OCI-LY1 (cell line): ENCODE measurements around the gene DPH2.

Experiments used
- H2AFZ ChIP-seq: fragments of 200-600 bp; sonication (generic), shearing (Covaris generic); 2 replicates; pipeline ENCODE4 v1.6.0; 2014; ENCODE audit warnings: antibody characterized with exemption, mild to moderate bottlenecking, low read length
- H3F3A ChIP-seq: fragments of 200-600 bp; sonication (generic), shearing (Covaris generic); 2 replicates; pipeline ENCODE4 v1.6.0; 2014; ENCODE audit warnings: mild to moderate bottlenecking, antibody characterized with exemption, low read length, moderate library complexity; ENCODE audit not compliant: insufficient read depth
- H3K27ac ChIP-seq: fragments of 200-600 bp; sonication (generic); 2 replicates; pipeline ENCODE4 v1.5.1; 2014; ENCODE audit warnings: low read length, mixed run types, mild to moderate bottlenecking, low read depth; ENCODE audit not compliant: poor library complexity, severe bottlenecking
- H3K27me3 ChIP-seq: fragments of 200-600 bp; sonication (generic); 2 replicates; pipeline ENCODE4 v1.6.0; 2014; ENCODE audit warnings: antibody characterized with exemption, mild to moderate bottlenecking, low read length, moderate library complexity; ENCODE audit not compliant: insufficient read depth
- H3K36me3 ChIP-seq: fragments of 200-600 bp; sonication (generic); 2 replicates; pipeline ENCODE4 v1.6.1; 2014; ENCODE audit warnings: mild to moderate bottlenecking, antibody characterized with exemption, low read length, moderate library complexity, mixed read lengths; ENCODE audit not compliant: insufficient read depth
- H3K4me1 ChIP-seq: fragments of 200-600 bp; sonication (generic); 2 replicates; pipeline ENCODE4 v1.5.1; 2014; ENCODE audit warnings: mild to moderate bottlenecking, low read length, moderate library complexity; ENCODE audit not compliant: insufficient read depth, severe bottlenecking
- H3K4me2 ChIP-seq: fragments of 200-600 bp; sonication (generic), shearing (Covaris generic); 2 replicates; pipeline ENCODE4 v1.6.1; 2014; ENCODE audit warnings: low read length
- H3K4me3 ChIP-seq: fragments of 200-600 bp; sonication (generic); 2 replicates; pipeline ENCODE4 v1.5.1; 2014; ENCODE audit warnings: low read length, low read depth, mild to moderate bottlenecking, mixed read lengths; ENCODE audit not compliant: poor library complexity, severe bottlenecking
- H3K79me2 ChIP-seq: fragments of 200-600 bp; shearing (Covaris generic); 2 replicates; pipeline ENCODE4 v1.6.1; 2016; ENCODE audit warnings: mixed run types, low read length, mixed read lengths; ENCODE audit not compliant: insufficient read depth
- H3K9ac ChIP-seq: fragments of 200-600 bp; sonication (generic), shearing (Covaris generic); 2 replicates; pipeline ENCODE4 v1.6.1; 2014; ENCODE audit warnings: mild to moderate bottlenecking, low read length, mixed read lengths
- H3K9me2 ChIP-seq: fragments of 200-600 bp; sonication (generic), shearing (Covaris generic); 2 replicates; pipeline ENCODE4 v1.6.1; 2014; ENCODE audit warnings: low read depth, mild to moderate bottlenecking, low read length, mixed read lengths
- H3K9me3 ChIP-seq: fragments of 200-600 bp; shearing (Covaris generic); 2 replicates; pipeline ENCODE4 v1.6.1; 2014; ENCODE audit warnings: low read length, mixed read lengths
- H4K20me1 ChIP-seq: fragments of 200-600 bp; sonication (generic), shearing (Covaris generic); 2 replicates; pipeline ENCODE4 v1.6.0; 2016; ENCODE audit warnings: mild to moderate bottlenecking, low read length; ENCODE audit not compliant: insufficient read depth
- EZH2 ChIP-seq: fragments of 200-600 bp; sonication (generic), shearing (Covaris generic); IDR thresholded peaks from 2 replicates; pipeline ENCODE4 v1.8.0; 2017; ENCODE audit warnings: borderline replicate concordance, mixed run types, mild to moderate bottlenecking, antibody characterized with exemption, low read length, moderate library complexity, mixed read lengths
- TF ChIP-seq, protein P1 (sequence below): fragments of 200-600 bp; sonication (generic), shearing (Covaris generic); IDR thresholded peaks from 2 replicates; pipeline ENCODE4 v1.5.1; 2017; ENCODE audit warnings: mild to moderate bottlenecking, antibody characterized with exemption, low read length, moderate library complexity, mixed read lengths

The DPH2 gene

DNA sequence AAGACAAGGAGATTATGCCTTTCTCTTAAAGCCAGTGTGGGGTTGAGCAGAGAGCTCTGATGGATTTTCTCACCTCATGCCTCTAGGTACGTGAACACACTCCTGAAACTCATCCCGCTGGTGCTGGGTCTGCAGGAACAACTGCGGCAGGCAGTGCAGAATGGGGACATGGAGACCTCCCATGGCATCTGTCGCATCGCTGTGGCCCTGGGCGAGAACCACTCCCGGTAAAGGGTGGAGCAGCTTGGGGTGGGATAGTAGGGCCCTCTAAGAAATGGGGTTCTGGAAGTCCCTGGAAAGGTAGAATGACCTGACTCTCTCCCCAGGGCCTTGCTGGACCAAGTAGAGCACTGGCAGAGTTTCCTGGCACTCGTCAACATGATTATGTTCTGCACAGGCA, 13.6 kb upstream of the DPH2 start:
- no peak overlapping the region for H3K9ac ChIP-seq

GRCh38 chr1:43957407-43958040, 12.3 kb upstream of the DPH2 start:
- Histone ChIP-seq H3K9me3 (no peaks in the 10 kb centered on the region), H3K9ac (no peak overlapping the region), H3K36me3 (peaks cover 40% of the 10 kb centered on the region; the same call in 1 of the 2 replicates), H3K79me2 (no peaks in the 10 kb centered on the region), H3K4me1 (no peaks in the 10 kb centered on the region), H3K9me2 (no peaks in the 10 kb centered on the region), H3K4me2 (no peak overlapping the region), H2AFZ (no peak overlapping the region), H3F3A (no peaks in the 10 kb centered on the region), H3K4me3 (no peak overlapping the region), H3K27me3 (no peaks in the 10 kb centered on the region), H4K20me1 (no peaks in the 10 kb centered on the region), H3K27ac (no peak overlapping the region)
- no peak for TF ChIP-seq EZH2
- TF ChIP-seq, protein P1, sequence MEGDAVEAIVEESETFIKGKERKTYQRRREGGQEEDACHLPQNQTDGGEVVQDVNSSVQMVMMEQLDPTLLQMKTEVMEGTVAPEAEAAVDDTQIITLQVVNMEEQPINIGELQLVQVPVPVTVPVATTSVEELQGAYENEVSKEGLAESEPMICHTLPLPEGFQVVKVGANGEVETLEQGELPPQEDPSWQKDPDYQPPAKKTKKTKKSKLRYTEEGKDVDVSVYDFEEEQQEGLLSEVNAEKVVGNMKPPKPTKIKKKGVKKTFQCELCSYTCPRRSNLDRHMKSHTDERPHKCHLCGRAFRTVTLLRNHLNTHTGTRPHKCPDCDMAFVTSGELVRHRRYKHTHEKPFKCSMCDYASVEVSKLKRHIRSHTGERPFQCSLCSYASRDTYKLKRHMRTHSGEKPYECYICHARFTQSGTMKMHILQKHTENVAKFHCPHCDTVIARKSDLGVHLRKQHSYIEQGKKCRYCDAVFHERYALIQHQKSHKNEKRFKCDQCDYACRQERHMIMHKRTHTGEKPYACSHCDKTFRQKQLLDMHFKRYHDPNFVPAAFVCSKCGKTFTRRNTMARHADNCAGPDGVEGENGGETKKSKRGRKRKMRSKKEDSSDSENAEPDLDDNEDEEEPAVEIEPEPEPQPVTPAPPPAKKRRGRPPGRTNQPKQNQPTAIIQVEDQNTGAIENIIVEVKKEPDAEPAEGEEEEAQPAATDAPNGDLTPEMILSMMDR, result no peak

More for the DNA sequence above, 13.6 kb upstream of the DPH2 start:
- Histone ChIP-seq H3K27ac (no peak overlapping the region), H2AFZ (no peak overlapping the region), H3K4me3 (no peak overlapping the region), H3K4me1 (no peaks in the 10 kb centered on the region), H3K4me2 (no peak overlapping the region), H3K36me3 (peaks cover 34% of the 10 kb centered on the region; the same call in 1 of the 2 replicates), H4K20me1 (no peaks in the 10 kb centered on the region), H3K27me3 (no peaks in the 10 kb centered on the region), H3F3A (no peaks in the 10 kb centered on the region), H3K9me2 (no peaks in the 10 kb centered on the region), H3K9me3 (no peaks in the 10 kb centered on the region), H3K79me2 (no peaks in the 10 kb centered on the region)
- TF ChIP-seq EZH2, result no peak

DNA sequence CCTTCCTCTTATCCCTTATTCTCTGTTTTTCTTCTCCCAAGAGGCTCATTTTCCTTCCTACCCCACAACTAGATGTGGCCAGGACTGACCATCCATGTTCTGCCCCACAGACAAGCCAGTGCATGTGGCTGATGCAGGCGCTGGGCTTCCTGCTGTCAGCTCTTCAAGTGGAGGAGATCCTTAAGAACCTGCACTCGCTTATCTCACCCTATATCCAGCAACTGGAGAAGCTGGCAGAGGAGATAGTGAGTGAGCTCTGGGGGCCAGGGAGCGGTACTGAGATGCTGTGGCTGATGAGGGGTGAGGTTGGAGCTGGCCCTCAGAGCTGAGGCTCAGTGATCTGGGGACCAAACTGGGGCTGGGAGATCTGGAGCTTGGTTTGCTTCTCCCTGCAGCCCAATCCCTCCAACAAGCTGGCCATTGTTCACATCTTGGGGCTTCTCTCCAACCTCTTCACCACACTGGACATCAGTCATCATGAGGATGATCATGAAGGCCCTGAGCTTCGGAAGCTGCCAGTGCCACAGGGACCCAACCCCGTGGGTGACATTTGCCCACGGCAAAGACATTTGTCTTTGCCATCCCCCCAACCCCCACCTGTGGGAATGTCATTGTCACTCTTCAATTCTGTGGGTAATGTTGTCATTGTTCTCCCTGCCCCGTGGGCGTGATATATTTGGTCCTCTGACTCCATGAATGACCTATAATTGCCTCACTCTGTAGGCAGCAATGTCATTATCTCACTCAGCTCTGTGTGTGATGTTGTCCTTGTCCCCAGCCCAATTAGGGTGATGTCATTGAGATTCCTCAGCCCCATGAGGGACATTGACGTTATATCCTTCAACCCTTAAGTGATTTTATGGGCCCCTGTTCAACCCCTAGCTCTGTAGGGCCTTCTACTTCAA, 11.2 kb upstream of the DPH2 start:
- no peaks in the 10 kb centered on the region for H4K20me1 ChIP-seq
- H3K27ac ChIP-seq, result no peak overlapping the region
- no peaks in the 10 kb centered on the region for H3K27me3 ChIP-seq
- H3K9ac ChIP-seq, result no peak overlapping the region
- H3K9me2 ChIP-seq, result no peaks in the 10 kb centered on the region
- no peaks in the 10 kb centered on the region for H3K4me1 ChIP-seq
- peaks cover 40% of the 10 kb centered on the region; the same call in 1 of the 2 replicates for H3K36me3 ChIP-seq
- H3K9me3 ChIP-seq, result no peaks in the 10 kb centered on the region
- H3K79me2 ChIP-seq, result no peaks in the 10 kb centered on the region
- TF ChIP-seq, protein P1, result no peak
- no peak for TF ChIP-seq EZH2
- H3K4me3 ChIP-seq, result no peak overlapping the region
- H3K4me2 ChIP-seq, result no peak overlapping the region
- no peaks in the 10 kb centered on the region for H3F3A ChIP-seq
- H2AFZ ChIP-seq, result no peak overlapping the region
